Thyroid gland (tissue), 4 donors: ENCODE data around the gene CEP120.

Experiments used
- POLR2A ChIP-seq, 2 donors: fragments of 450-650 bp; IDR thresholded peaks; one replicate each; pipeline ENCODE4 v1.6.1; 2017; ENCODE audit warnings: antibody characterized with exemption in 2 of 2, mild to moderate bottlenecking in 2 of 2, moderate library complexity in 1 of 2
- TF ChIP-seq, protein P1 (sequence below), 6 experiments: fragments of 200-600 bp in 3 of 6; fragments of 450-650 bp in 3 of 6; sonication (generic) in 3 of 6; IDR thresholded peaks; one replicate each; pipeline ENCODE4 v1.5.1; 2016 to 2019; ENCODE audit warnings: antibody characterized with exemption in 6 of 6, mild to moderate bottlenecking in 2 of 6, inconsistent platforms in 1 of 6, moderate library complexity in 1 of 6

DNA sequence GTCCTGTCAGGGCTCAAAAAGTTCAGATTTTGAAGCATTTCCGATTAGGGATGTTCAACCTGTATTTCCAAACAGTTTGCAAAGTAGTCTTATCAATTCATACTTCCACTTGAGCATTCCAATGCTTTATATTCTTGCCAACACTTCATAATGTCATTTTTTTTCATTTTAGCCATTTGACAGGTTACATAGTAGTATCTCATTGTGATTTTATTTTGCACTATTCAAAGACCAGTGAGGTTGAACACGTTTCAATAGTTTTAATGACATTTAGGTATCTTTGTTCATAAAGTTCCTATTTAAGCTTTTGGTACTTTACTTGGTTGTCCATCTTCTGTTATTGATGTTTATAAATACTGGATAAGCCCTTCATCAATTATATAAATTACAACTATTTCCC, 71.4 kb downstream of the CEP120 start:
- no peak for TF ChIP-seq POLR2A (IDR thresholded peaks at IDR 0.05)
- TF ChIP-seq, protein P1, sequence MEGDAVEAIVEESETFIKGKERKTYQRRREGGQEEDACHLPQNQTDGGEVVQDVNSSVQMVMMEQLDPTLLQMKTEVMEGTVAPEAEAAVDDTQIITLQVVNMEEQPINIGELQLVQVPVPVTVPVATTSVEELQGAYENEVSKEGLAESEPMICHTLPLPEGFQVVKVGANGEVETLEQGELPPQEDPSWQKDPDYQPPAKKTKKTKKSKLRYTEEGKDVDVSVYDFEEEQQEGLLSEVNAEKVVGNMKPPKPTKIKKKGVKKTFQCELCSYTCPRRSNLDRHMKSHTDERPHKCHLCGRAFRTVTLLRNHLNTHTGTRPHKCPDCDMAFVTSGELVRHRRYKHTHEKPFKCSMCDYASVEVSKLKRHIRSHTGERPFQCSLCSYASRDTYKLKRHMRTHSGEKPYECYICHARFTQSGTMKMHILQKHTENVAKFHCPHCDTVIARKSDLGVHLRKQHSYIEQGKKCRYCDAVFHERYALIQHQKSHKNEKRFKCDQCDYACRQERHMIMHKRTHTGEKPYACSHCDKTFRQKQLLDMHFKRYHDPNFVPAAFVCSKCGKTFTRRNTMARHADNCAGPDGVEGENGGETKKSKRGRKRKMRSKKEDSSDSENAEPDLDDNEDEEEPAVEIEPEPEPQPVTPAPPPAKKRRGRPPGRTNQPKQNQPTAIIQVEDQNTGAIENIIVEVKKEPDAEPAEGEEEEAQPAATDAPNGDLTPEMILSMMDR (IDR thresholded peaks at IDR 0.05) = no peak
